ENCODE results near the gene HSPA4.

Gene HSPA4

GRCh38 chr5:133144245-133144981, 92.6 kb downstream of the HSPA4 start:
- in situ Hi-C loops (cut with MboI; ENCODE audit: low pct_unique_long_range_greater_than_20kb, low sequenced_read_pairs) = no loop called here
- no peak for DNase-seq

- no peak for DNase-seq
Measured at GRCh38 chr5:133145436-133146170, 93.8 kb downstream of the HSPA4 start.

GRCh38 chr5:133147411-133147810, 95.6 kb downstream of the HSPA4 start:
- in situ Hi-C loops (cut with MboI; ENCODE audit: low pct_unique_long_range_greater_than_20kb, low sequenced_read_pairs) = no loop called here
- no peak for DNase-seq

More at GRCh38 chr5:133145436-133146170, 93.8 kb downstream of the HSPA4 start:
- in situ Hi-C loops (cut with MboI; ENCODE audit: low pct_unique_long_range_greater_than_20kb, low sequenced_read_pairs) = no loop called here

- in situ Hi-C loops (cut with MboI; ENCODE audit: low pct_unique_long_range_greater_than_20kb, low sequenced_read_pairs) = no loop called here
- DNase-seq = no peak
Measured at GRCh38 chr5:133147815-133148567, 96.2 kb downstream of the HSPA4 start.

GRCh38 chr5:133149345-133149744, 97.5 kb downstream of the HSPA4 start:
- in situ Hi-C loops (cut with MboI; ENCODE audit: low pct_unique_long_range_greater_than_20kb, low sequenced_read_pairs) = no loop called here
- no peak for DNase-seq

- no peak for DNase-seq
Measured at GRCh38 chr5:133150909-133151544, 99.2 kb downstream of the HSPA4 start.

GRCh38 chr5:133154274-133155075, 102.7 kb downstream of the HSPA4 start:
- in situ Hi-C loops (cut with MboI; ENCODE audit: low pct_unique_long_range_greater_than_20kb, low sequenced_read_pairs) = no loop called here
- DNase-seq = no peak

More at GRCh38 chr5:133150909-133151544, 99.2 kb downstream of the HSPA4 start:
- in situ Hi-C loops (cut with MboI; ENCODE audit: low pct_unique_long_range_greater_than_20kb, low sequenced_read_pairs) = no loop called here

GRCh38 chr5:133155326-133155969, 103.6 kb downstream of the HSPA4 start:
- in situ Hi-C loops (cut with MboI; ENCODE audit: low pct_unique_long_range_greater_than_20kb, low sequenced_read_pairs) = no loop called here
- no peak for DNase-seq
